ENCODE data around the gene TMEM63A.
A peak's percentile ranks its signal among the peaks of the same experiment; 100 is the strongest.
"Not testable (repeated sequence)": the region's sequence is repeated elsewhere in the genome, so short reads cannot be mapped to it uniquely, and the experiment has no call there.

The TMEM63A gene

GRCh38 chr1:225881959-225882693, at the start of gene TMEM63A:
TSS of gene TMEM63A (minus strand) at chr1:225882380. CDS start at chr1:225877580, 4,800 bp downstream.
- in situ Hi-C loops (cut with HindIII; ENCODE audit: low pct_ligation_motif_present, low pct_unique_long_range_greater_than_20kb, low sequenced_read_pairs) = no loop called here
- DNase-seq = peak; percentile 88

GRCh38 chr1:225931270-225932136, 49.3 kb upstream of the TMEM63A start:
- in situ Hi-C loops (cut with HindIII; ENCODE audit: low pct_ligation_motif_present, low pct_unique_long_range_greater_than_20kb, low sequenced_read_pairs) = no loop called here
- no peak for DNase-seq

- no peak for DNase-seq
- in situ Hi-C loops (cut with HindIII; ENCODE audit: low pct_ligation_motif_present, low pct_unique_long_range_greater_than_20kb, low sequenced_read_pairs) = no loop called here
These were observed 48.4 kb upstream of the TMEM63A start for GRCh38 chr1:225930566-225930965.

GRCh38 chr1:225929462-225929861, 47.3 kb upstream of the TMEM63A start:
- DNase-seq; in situ Hi-C loops (cut with HindIII; ENCODE audit: low pct_ligation_motif_present, low pct_unique_long_range_greater_than_20kb, low sequenced_read_pairs): not testable (repeated sequence)

- in situ Hi-C loops (cut with HindIII; ENCODE audit: low pct_ligation_motif_present, low pct_unique_long_range_greater_than_20kb, low sequenced_read_pairs) = no loop called here
- no peak for DNase-seq
These were observed 46.3 kb upstream of the TMEM63A start for GRCh38 chr1:225928186-225929175.

GRCh38 chr1:225926551-225927113, 44.5 kb upstream of the TMEM63A start:
- no peak for DNase-seq
- in situ Hi-C loops (cut with HindIII; ENCODE audit: low pct_ligation_motif_present, low pct_unique_long_range_greater_than_20kb, low sequenced_read_pairs) = no loop called here

GRCh38 chr1:225923692-225924555, 41.7 kb upstream of the TMEM63A start, which contains the start of gene PYCR2:
TSS of gene PYCR2 (minus strand) at chr1:225924250. CDS start at chr1:225924110, 140 bp downstream.
- peak; percentile 97 for DNase-seq
- in situ Hi-C loops (cut with HindIII; ENCODE audit: low pct_ligation_motif_present, low pct_unique_long_range_greater_than_20kb, low sequenced_read_pairs) = no loop called here

- in situ Hi-C loops (cut with HindIII; ENCODE audit: low pct_ligation_motif_present, low pct_unique_long_range_greater_than_20kb, low sequenced_read_pairs) = no loop called here
- DNase-seq = no peak
These were observed 41.2 kb upstream of the TMEM63A start for GRCh38 chr1:225923381-225923691.

- no peak for DNase-seq
- in situ Hi-C loops (cut with HindIII; ENCODE audit: low pct_ligation_motif_present, low pct_unique_long_range_greater_than_20kb, low sequenced_read_pairs) = no loop called here
These were observed 39.8 kb upstream of the TMEM63A start for GRCh38 chr1:225921734-225922709.

GRCh38 chr1:225919906-225920305, 37.7 kb upstream of the TMEM63A start:
- in situ Hi-C loops (cut with HindIII; ENCODE audit: low pct_ligation_motif_present, low pct_unique_long_range_greater_than_20kb, low sequenced_read_pairs) = no loop called here
- no peak for DNase-seq

- in situ Hi-C loops (cut with HindIII; ENCODE audit: low pct_ligation_motif_present, low pct_unique_long_range_greater_than_20kb, low sequenced_read_pairs) = no loop called here
- no peak for DNase-seq
These were observed 36.1 kb upstream of the TMEM63A start for GRCh38 chr1:225918280-225918679.

GRCh38 chr1:225917536-225917935, 35.4 kb upstream of the TMEM63A start:
- no peak for DNase-seq
- in situ Hi-C loops (cut with HindIII; ENCODE audit: low pct_ligation_motif_present, low pct_unique_long_range_greater_than_20kb, low sequenced_read_pairs) = no loop called here

GRCh38 chr1:225917101-225917500, 34.9 kb upstream of the TMEM63A start:
- DNase-seq = no peak
- in situ Hi-C loops (cut with HindIII; ENCODE audit: low pct_ligation_motif_present, low pct_unique_long_range_greater_than_20kb, low sequenced_read_pairs) = no loop called here

- DNase-seq = no peak
- in situ Hi-C loops (cut with HindIII; ENCODE audit: low pct_ligation_motif_present, low pct_unique_long_range_greater_than_20kb, low sequenced_read_pairs) = no loop called here
These were observed 33.4 kb upstream of the TMEM63A start for GRCh38 chr1:225915538-225915991.

GRCh38 chr1:225914947-225915346, 32.8 kb upstream of the TMEM63A start:
- in situ Hi-C loops (cut with HindIII; ENCODE audit: low pct_ligation_motif_present, low pct_unique_long_range_greater_than_20kb, low sequenced_read_pairs) = no loop called here
- no peak for DNase-seq

- in situ Hi-C loops (cut with HindIII; ENCODE audit: low pct_ligation_motif_present, low pct_unique_long_range_greater_than_20kb, low sequenced_read_pairs) = no loop called here
- DNase-seq = no peak
These were observed 32.2 kb upstream of the TMEM63A start for GRCh38 chr1:225914391-225914790.

Measured in ACHN (cell line).